ENCODE data around the gene CAMK1.
A peak's percentile ranks its signal among the peaks of the same experiment; 100 is the strongest.

Gene CAMK1

GRCh38 chr3:9810433-9810770 is 40.7 kb upstream of the CAMK1 start:
- peak overlapping the region; percentile 46 for H3K4me3 ChIP-seq (replicated peaks; ENCODE audit: low read depth, low read length)
- TF ChIP-seq CTCF (IDR thresholded peaks at IDR 0.05; ENCODE audit: low read depth, low read length, missing control alignments) = no peak
- DNase-seq (ENCODE audit: extremely low read depth, low read depth) = no peak

GRCh38 chr3:9809615-9810432 is 40.1 kb upstream of the CAMK1 start, which contains the start of gene TTLL3:
Gene TTLL3 (plus strand): TSS chr3:9810262. CDS start chr3:9810662, 400 bp downstream.
- no peak for TF ChIP-seq CTCF (IDR thresholded peaks at IDR 0.05; ENCODE audit: low read depth, low read length, missing control alignments)
- H3K4me3 ChIP-seq (replicated peaks; ENCODE audit: low read depth, low read length) = peak within 1 kb of the TSS; percentile 46
- DNase-seq (ENCODE audit: extremely low read depth, low read depth) = no peak

- TF ChIP-seq CTCF (IDR thresholded peaks at IDR 0.05; ENCODE audit: low read depth, low read length, missing control alignments) = no peak
- DNase-seq (ENCODE audit: extremely low read depth, low read depth) = no peak
- peak overlapping the region; percentile 46 for H3K4me3 ChIP-seq (replicated peaks; ENCODE audit: low read depth, low read length)
Measured at GRCh38 chr3:9809239-9809614, 39.5 kb upstream of the CAMK1 start.

GRCh38 chr3:9808345-9809037 is 38.7 kb upstream of the CAMK1 start:
- DNase-seq (ENCODE audit: extremely low read depth, low read depth) = peak; percentile 21
- no peak overlapping the region for H3K4me3 ChIP-seq (replicated peaks; ENCODE audit: low read depth, low read length)
- no peak for TF ChIP-seq CTCF (IDR thresholded peaks at IDR 0.05; ENCODE audit: low read depth, low read length, missing control alignments)

GRCh38 chr3:9807981-9808344 is 38.2 kb upstream of the CAMK1 start:
- TF ChIP-seq CTCF (IDR thresholded peaks at IDR 0.05; ENCODE audit: low read depth, low read length, missing control alignments) = no peak
- H3K4me3 ChIP-seq (replicated peaks; ENCODE audit: low read depth, low read length) = no peak overlapping the region
- DNase-seq (ENCODE audit: extremely low read depth, low read depth) = no peak

GRCh38 chr3:9806688-9807589 is 37.2 kb upstream of the CAMK1 start:
- TF ChIP-seq CTCF (IDR thresholded peaks at IDR 0.05; ENCODE audit: low read depth, low read length, missing control alignments) = no peak
- DNase-seq (ENCODE audit: extremely low read depth, low read depth) = no peak
- H3K4me3 ChIP-seq (replicated peaks; ENCODE audit: low read depth, low read length) = no peak overlapping the region
